KBM-7 (cell line): ENCODE measurements around the gene L3MBTL4.

Experiments
- DNase-seq: peaks from one replicate; pipeline ENCODE4 v3.0.0-alpha.2; 2015
- in situ Hi-C: fragments of 300-500 bp; cut with MboI; formaldehyde crosslinking; loops from 2 replicates; pipeline ENCODE4 v1.14.3; 2020; ENCODE audit warnings: low sequenced_read_pairs, low pct_unique_long_range_greater_than_20kb, mixed read lengths

Gene L3MBTL4

DNA sequence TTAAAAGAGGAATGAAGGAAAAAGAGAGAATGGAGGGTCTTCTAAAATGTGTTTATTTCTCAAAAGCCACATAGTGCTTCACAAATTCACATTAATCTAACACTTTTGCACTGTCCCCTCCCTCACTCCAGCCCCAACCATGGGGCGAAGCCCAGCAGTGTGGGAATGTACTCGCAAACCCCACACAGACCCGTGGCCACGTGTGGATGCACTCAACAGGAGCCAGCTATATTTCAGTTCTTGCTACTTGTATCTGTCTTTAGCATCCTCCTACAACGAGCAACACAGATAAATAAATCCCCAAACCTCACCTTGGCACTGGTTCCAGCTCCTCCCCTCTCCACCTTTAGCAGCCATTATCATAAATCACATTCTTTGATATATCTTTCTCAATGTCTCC, 427.5 kb downstream of the L3MBTL4 start:
- in situ Hi-C loops = no loop called here
- no peak for DNase-seq

DNA sequence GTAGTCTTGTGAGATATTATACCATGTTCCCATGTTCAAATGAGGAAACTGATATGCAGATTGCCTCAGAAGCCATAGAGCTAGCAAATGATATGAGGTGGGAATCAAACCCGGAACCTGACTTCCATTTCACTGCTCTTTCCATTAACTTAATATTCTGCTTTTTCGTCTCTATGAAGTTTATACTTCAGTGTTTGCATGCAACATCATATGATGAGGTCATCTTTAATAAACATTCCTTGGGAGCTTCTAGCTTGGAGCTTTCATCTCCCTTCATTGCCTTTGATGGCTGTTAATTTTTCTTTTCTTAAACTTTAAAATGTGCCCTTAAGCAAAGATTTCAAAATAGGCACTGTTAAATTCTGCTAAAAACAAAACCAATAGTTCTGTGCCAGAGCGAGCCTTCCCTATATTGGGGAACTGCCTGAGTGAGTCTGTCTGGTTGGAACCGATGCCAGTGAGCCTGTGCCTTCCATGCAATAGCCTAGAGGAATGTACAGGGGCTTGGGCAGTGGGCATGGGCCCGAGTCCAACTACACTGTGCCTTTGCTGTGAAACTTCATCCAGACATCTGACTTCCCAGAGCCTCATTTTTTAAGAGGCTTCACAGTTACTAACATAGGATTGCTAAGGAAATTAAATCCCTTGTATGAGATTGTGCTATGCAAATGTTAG, 428.3 kb downstream of the L3MBTL4 start:
- DNase-seq = no peak
- in situ Hi-C loops = no loop called here

DNA sequence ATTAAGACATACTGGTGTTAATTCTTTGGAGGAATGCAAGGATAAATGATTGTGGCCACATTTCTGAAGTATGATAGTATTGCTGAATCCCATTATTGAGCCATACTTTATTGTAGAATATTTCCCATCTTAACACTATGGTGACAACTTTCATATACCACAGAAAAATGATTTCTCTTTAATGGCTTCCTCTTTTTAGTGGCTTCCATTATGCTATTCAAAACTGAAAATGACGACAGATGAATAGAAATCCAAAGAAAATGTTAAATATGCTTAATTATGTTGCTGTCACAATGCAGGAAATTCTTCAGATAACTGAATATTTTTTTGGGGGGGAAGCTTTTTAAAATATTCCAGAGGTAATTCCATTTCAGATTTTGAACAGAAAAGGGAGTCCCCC, 430.5 kb downstream of the L3MBTL4 start:
- in situ Hi-C loops = no loop called here

GRCh38 chr18:5983488-5983887, 431.2 kb downstream of the L3MBTL4 start:
- no peak for DNase-seq
- in situ Hi-C loops = no loop called here

More for the DNA sequence above, 430.5 kb downstream of the L3MBTL4 start:
- DNase-seq = no peak

DNA sequence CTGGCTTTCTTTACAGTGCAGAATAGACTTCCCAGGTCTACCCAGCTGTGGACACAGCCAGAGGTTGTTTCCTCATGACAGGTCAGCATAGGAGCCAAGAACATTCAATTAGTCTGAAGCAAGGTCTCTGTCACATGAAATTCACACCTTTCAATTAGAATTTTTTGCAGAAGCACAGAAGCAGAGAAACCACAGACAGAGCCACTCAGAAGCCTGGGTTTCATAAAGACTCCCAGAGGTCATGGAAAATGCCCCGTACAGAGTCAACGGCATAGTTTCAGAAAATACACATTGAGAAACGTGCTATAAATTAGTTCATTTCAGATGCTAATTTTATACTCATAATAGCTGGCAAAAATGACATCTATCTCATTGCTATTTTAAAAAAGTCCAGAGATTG, 432.4 kb downstream of the L3MBTL4 start:
- no peak for DNase-seq
- in situ Hi-C loops = no loop called here

- in situ Hi-C loops = no loop called here
- no peak for DNase-seq
Observed at GRCh38 chr18:5980721-5981120, 434.0 kb downstream of the L3MBTL4 start.

- DNase-seq = no peak
- in situ Hi-C loops = no loop called here
Observed at GRCh38 chr18:5979971-5980457, 434.7 kb downstream of the L3MBTL4 start.

DNA sequence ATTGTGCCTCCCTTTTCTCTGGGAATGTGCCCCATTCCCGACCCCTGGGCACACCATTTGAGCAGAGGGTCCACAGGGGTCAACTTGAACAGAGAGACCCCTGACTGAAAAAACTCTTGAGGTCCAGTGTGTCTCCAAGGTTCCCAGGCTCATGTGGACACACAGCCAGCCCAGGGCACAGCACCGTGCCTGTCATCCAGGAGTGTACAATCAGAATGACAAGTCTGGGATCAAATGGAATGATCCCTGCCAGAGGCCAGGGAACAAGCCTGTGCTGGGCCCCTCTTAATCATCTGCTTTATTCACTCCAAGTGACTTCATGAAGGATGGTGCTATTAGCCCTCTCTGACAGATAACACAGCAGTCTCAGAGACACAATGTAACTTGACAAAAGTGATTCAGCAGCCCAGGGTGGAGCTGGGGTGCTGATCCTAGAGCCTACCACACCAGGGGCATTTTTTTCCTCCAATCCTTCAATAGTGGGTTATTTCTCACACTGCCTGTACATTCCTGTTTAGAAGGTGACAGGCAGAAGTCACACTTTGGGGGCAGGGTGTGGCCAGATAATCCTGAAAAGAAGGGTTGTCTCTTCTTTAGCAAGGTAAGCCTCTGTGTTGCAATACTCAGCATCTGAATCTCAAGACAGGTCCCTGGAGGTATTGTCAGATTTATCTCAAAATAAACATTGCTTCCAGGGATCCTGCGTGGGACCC, 435.4 kb downstream of the L3MBTL4 start:
- DNase-seq = no peak
- in situ Hi-C loops = no loop called here

DNA sequence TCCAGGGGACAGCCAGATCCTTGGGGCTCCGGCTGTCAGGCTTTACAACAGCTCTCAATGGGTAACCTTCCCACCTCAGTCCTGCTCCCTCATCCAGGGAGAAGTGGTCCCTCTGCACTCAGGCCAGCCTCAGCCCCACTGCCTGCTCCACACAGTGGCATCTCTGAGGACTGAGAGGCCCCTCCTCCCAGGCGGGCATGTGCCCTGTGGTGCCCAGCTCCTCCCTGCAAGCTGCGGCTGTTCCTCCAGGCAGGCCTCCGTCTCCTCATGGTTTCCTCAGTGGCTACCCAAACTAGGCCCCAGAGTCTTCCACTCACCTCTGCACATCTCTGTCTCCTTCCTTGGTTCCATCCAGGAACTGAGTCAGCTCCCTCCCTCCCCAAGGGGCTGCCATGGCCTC, 437.7 kb downstream of the L3MBTL4 start:
- DNase-seq = no peak
- in situ Hi-C loops = no loop called here

GRCh38 chr18:5975111-5976002, 439.4 kb downstream of the L3MBTL4 start:
- in situ Hi-C loops = no loop called here
- DNase-seq = peak; percentile 3

DNA sequence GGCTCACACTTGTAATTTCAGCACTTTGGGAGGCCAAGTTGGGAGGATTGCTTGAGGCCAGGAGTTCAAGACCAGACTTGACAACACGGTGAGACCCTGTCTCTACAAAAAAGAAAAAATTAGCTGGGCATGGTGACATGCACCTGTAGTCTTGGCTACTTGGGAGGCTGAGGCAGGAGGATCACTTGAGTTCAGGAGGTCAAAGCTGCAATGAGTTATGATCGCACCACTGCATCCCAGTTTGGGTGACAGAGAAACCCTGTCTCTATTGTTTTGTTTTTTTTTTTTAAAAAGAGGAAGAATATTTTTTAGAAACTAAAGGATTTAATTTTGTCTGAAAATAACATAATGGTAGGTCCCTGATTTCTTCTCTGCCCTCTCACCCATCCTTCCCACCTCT, 440.0 kb downstream of the L3MBTL4 start:
- DNase-seq = no peak
- in situ Hi-C loops = no loop called here

DNA sequence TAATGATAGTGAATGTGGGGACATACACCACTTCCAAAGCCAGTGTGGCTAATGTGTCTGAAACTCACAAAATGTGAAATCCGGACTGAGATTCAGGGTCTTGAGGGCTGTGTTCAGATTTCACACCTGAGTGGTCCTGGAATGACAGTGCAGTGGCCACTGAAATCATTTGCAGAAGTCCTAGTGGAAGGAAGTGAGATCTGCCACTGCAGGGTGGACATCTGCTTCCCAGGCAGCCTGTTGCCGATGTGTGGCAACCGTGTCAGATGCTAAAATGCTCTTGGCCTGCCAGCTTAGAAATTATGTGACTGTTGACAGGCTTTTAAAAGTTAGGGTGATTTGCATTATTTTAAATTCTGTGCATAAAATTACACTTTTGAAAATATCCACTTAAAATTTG, 441.6 kb downstream of the L3MBTL4 start:
- in situ Hi-C loops = no loop called here
- DNase-seq = no peak

DNA sequence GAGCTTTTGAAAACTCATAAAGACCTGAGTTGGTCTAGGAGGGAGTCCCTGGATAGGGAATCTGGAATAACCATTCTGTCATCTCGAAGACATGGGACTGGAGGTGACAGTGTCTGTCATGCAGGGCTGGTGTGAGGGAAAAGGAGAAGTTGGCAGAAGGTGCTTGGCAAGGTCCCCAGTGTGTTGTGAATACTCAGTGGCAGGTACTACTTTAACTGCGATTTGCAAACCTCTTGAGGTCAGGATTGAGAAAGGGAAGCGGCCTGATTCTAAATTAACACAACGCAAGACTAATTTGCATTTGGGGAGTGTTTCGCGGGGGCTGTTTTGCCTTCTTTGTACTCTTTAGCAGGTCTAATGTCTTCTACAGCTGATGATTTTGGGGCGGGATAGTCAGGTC, 442.4 kb downstream of the L3MBTL4 start:
- no peak for DNase-seq
- in situ Hi-C loops = no loop called here

DNA sequence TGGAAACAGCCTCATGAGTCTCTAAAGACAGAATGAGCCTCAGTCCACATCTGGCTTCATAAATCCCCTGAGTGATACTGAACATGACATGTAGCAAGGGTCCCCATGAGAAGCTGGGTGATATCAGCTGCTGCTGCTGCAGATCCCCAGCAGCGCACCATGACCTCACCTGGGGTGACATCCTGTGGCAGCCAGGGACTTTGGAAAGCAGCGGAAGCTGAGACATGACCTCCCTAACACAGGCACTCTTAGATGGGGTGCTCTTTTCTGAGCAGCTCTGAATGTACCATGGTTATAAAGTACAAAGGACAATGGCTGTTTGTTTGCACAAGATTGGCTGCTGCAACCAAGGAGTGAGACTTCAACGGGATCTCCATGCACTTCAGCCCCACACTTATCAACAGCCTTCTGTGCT, 444.7 kb downstream of the L3MBTL4 start:
- in situ Hi-C loops = no loop called here
- no peak for DNase-seq

DNA sequence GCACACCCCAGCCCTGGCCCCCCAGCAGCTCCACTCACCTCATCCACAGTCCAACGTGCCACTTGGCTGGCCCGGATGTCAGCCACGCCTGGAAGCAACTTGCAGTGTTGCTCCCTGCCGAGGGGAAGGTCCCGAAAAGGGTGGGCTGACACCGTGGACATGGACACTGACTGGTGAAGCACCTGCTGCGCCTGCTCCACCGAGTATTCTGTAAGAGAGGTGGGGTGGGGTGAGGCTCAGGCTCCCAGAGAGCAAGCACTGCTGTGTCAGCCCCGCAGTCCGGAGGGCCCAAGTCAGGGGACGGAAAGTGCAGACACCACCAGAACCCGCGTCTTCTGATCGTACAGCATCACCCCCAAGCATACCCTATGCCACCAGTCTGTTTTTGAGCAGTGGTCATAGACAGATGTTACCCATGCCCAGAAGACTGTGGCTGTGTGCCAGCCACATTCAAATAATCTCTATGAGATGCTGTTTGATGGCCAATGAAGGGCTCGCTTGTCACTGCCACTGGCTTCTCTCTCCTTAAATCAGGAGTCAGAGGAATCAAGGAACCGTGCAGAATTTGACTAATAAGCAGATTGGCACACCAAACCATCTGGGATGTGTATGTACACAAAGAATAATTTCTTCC, 445.2 kb downstream of the L3MBTL4 start:
- DNase-seq = no peak
- in situ Hi-C loops = no loop called here

DNA sequence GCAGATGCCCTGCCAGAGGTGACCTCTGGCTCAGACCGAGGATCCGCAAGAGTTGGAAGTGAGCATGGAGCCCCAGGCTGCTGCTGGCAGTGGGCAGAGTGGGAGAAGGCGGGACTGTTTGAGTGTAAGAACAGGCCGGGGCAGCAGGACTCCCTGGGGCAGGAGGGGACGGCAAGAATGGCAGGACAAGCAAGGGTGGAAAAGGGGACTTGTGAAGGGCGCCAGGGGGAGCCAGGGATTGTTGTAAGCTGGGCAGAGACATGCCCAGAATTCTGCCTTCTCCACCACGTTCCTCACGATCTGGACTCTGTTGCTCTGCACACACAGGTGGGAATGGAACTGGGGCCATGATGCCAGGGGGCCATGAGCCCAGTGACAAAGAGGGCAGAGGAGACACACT, 447.0 kb downstream of the L3MBTL4 start:
- no peak for DNase-seq
- in situ Hi-C loops = no loop called here

- no peak for DNase-seq
- in situ Hi-C loops = no loop called here
Observed at GRCh38 chr18:5967007-5967406, 447.7 kb downstream of the L3MBTL4 start.

DNA sequence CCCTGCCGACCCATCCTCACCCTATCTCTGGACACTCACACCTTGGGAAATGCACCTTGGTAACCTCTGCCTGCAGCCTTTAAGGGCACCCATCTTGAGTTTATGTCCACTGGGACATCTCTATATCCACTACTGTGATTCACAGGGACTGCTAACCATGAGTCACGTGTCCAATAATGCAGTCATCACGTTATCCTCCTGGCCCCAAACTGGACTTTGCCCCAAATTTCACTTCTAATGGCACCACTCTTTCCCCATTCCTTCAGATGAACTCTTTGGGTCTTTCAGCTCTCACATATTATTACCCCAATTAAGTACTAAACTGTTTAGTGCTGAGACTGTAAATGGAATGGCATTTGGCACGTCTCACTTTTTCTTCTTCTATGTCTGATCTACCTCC, 448.2 kb downstream of the L3MBTL4 start:
- in situ Hi-C loops = no loop called here

GRCh38 chr18:5964996-5965395, 449.7 kb downstream of the L3MBTL4 start:
- no peak for DNase-seq
- in situ Hi-C loops = no loop called here

More for the DNA sequence above, 448.2 kb downstream of the L3MBTL4 start:
- DNase-seq = no peak
